Activated CD4-positive, alpha-beta T cell treated with anti-CD3 and anti-CD28 coated beads, Interleukin-2, Interleukin-4, amounts not matched to agents 100 ng/mL and 50 ng/mL, durations not matched to agents 16 hours and 8 hours (primary cell): ENCODE results near the gene G2E3.
A peak's percentile ranks its signal among the peaks of the same experiment; 100 is the strongest.
"Not testable (repeated sequence)": the region's sequence is repeated elsewhere in the genome, so short reads cannot be mapped to it uniquely, and the experiment has no call there.

ENCODE experiments used
- DNase-seq: peaks from one replicate; pipeline ENCODE4 v3.0.0-alpha.2; 2020; ENCODE audit warnings: low spot score

Gene G2E3, protein sequence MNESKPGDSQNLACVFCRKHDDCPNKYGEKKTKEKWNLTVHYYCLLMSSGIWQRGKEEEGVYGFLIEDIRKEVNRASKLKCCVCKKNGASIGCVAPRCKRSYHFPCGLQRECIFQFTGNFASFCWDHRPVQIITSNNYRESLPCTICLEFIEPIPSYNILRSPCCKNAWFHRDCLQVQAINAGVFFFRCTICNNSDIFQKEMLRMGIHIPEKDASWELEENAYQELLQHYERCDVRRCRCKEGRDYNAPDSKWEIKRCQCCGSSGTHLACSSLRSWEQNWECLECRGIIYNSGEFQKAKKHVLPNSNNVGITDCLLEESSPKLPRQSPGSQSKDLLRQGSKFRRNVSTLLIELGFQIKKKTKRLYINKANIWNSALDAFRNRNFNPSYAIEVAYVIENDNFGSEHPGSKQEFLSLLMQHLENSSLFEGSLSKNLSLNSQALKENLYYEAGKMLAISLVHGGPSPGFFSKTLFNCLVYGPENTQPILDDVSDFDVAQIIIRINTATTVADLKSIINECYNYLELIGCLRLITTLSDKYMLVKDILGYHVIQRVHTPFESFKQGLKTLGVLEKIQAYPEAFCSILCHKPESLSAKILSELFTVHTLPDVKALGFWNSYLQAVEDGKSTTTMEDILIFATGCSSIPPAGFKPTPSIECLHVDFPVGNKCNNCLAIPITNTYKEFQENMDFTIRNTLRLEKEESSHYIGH

DNA sequence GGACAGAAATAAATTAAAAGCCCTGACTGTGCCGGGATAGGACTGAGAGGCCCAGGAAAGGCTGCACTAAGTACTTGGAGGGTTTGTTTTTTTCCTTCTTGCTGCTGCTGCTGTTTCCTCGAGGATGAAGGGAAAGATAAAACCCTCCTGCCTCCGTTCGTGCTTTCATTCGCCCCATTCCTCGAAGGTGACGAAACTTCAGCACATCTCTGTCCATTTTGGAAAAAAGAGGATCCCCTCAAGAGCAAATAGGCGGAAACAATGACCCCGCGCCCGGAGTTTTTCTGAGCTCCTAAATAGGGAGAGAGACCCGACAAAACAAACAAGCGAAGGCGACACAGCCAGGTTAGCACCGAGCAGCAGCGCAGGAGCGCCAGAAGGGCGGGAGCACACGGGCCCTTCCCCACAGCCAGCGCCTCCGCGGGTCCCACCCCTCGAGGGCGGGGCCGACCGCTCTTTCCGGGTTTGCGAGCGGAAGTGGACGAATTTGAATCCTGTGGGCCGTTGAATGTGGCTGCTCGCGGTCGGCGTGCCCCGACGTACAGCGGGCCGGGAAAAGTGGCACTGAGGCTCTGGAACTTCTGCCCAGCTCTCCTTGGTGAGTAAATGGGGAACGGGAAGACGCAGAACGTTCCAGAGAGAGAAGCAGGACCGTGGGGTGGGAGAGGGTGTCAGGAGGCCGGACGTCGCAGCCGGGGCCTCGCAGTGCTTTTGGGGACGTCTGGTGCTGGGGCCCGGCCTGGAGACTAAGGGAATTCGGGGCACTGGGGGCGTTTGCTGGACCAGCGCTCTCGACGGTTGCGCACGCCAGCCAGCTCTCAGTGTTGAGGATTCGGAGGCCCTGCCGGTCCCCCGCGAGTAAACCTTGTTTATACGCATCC is at the start of gene G2E3:
G2E3 (plus strand) TSS at position 484 of the 881 bp plus-strand sequence. CDS start 21,922 bp downstream, outside the sequence.
- DNase-seq = peak; percentile 91

DNA sequence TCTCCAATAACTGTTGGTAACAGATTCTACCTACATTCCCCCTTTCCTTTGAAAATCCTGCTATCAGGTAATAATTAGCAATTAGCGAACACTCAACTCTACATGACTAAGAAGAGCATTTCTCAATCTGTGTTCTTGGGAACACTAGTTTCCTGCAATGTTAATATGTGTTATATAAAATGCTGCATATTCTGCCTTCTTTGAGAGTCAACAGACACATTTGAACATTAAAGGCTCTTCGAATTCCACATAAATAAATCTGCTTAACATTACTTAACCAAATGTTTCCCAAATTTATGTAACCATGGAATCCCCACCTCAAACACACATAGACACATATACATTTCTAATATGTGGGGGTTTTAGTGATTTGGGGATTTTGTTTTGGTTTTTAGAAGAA is 41.2 kb upstream of the G2E3 start:
- no peak for DNase-seq

DNA sequence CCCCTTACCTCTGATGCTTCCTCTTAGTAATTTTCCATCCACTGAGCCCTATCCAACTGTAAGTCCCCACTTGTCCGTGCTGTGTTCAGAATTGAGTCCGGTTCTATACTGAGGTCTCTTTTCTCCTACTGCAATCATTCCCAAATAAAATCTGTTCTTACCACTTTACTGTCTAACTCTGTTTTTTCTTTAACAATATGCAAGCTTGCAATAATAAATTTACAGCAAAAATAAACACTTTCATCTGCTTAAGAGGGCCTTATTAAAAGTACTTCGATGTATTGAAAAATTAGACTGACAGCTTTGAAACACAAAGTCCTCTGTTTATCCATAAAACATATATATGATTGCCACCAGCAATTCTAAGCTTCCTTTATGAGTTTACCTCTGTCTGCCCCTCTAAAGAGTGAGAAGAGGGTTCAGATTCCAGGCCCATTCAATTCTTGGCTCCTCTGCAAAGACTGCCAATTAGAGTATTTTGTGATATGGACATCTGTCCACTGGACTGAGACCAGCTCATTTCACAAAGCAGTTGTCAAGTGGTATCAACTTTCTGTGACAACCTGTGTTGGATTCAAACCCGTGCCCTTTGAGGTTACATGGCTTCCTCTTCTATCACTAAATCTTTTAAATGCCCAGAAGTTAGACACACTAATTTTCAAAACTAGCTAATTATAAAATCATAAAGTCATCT is 39.9 kb upstream of the G2E3 start:
- no peak for DNase-seq

DNA sequence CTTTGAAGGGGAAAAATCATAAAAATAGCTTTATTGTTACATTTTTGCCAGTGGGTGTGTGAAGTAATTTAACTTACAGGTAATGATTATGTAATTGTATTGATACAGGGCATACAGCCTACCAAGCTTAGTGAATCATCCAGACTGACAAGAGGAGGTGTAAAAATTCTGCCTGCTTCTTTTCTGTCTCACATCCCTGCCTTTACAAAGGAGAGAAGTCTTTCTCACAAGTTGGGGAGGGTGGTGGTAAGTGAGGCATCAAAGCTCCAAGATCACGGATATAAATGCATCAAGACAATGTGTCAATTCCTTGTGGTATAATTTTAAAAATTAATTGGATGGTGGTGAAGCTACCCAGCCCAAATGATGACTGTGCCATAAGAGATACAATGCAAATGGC is 39.0 kb upstream of the G2E3 start:
- no peak for DNase-seq

DNA sequence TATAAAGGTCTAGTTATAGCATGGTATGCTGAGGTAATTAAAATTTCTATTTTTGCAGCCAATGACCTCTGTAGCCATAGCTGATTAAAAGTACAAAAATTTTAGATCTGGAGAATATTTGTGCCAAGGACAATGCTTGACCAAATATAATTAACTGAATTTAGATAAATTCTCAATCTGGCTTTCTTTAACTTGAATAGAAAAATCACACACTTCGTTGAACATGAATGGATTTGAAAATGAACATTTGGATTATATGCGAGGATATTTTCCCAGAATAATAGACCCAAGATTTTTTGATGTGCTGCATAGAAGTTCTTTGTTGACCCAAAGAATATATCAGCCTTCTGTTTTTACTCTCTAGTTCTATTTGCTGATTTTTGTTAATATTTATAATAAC is 38.4 kb upstream of the G2E3 start:
- no peak for DNase-seq

DNA sequence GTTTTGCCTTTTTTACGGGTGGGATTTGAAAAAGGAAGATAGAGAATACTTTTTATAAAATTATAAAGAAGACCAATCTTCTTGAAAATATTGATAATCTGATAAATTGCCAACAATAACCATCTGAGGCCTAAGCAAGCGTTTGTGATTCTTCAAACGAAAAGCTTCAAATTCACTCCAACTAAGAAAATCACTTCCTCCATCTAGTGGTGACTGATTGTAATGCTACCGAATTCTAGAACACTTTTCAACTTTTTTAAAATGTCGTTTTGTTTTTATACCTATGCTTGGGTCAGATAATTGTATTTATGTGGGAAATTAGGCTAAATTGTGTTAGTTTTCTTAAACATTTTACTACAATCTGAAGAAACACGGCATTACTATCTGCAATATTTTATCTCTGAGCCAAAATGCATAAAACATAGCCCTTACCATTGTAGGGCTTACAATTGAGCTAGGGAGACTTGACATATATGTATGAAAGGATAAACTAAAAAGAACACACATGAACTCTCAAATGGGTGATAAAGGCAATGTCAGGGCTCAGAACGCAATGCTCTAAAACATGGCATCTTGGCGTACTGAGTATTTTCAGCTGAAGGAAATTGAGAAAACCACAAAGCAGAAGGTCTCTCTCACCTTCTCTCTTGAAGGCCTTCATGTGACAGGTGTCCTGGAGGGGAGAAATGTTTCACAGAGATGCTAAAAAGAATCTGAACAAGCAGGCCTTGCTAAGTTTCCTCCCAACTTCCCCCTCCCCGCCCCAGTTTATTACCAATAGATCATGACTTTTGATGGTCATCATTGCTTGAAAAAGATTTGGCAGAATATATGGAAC is 36.8 kb upstream of the G2E3 start:
- DNase-seq = peak; percentile 33

DNA sequence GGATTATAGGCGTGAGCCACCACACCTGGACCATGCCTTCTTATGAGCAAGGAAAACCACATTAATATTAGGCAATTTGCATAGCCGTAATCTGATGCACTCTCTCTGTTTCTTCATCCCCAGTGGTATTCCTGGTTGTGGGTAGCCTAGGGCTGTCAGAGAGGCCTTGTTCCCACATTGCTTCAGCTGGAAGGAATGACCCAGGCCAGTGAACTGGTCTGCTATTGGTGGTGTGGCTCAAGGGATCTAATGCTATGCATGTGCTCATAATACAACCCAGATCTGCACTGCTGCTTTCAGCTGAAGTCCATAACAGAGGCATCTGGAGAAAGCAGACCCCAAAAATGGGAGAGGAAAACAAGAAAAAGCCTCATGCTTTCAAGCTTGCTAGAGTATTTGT is 33.1 kb upstream of the G2E3 start:
- DNase-seq = no peak

DNA sequence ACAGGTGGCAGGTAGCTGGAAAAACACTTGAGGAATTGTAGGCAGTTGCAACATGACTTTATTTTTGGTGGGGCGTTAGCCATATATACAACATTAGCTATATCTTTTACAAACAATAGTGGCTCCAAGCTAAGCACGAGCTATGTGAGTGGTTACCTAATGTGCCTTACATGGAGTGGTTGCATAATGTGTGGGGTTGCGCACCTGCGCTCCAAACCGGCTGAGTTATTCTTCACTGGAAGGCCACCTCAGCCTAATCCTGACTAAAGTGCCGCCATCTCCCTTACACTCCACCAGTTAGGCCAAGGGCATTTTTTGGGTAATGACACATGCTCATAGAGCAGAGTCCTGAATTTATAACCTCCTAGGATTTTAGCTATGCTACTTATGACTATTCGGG is 31.8 kb upstream of the G2E3 start:
- no peak for DNase-seq

DNA sequence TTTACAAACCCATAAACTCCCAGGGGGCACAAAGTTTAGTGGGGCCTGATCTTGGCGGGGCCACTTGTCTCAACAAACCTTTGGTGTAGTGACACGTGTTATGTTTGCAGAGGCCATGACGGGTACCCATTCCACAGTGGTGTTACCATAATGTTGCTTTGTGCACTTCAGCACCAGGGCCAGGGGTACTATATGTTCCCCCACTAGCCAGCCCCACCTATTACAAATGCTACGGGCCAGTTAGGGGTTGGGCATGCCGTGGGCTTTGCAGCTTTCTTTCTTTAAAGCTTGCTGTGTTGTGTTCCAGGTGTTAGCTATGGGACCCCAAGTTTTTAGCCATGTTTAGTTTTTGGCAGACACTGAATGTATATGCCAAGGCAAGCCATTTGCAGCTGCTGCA is 30.8 kb upstream of the G2E3 start:
- no peak for DNase-seq

DNA sequence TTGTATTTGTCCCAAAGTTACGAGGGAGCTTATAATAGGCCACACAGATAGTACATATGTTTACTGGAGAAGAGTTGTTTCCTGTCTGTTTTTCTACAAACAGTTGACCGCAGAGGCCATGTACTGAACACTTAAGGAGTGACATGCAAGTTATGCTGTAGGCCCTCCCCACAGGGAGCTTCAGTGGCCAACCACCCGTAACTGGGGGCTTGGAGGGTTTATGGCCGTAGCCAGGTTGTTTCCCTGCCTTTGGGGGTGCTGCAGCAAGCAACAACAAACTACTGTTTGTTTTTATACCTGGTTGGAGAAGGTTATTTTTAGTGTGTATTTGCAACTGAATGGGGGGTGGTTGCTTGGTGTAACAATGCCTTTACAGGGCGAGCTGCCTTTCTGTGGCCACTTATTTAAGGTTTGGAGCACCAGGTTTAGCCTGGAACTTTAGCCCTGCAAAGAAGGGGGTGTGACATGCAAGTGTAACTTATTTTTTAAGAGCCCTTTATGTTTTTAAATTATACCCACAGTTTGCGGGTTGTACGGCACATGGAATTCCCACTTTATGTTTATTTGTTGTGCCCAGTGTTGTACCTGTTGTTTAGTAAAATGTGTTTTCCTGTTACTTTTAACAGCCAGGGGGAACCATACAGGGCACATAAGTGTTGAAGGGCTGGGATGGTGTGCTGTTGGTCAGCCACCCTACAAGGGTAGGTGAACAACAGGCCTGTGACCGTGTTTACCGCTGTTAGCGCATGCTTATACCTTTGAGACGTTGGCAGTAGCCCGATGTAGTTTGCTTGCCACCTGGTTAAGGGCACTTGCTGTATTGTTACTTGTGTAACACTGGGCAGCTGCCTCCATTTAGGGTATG is 29.9 kb upstream of the G2E3 start:
- DNase-seq = no peak

DNA sequence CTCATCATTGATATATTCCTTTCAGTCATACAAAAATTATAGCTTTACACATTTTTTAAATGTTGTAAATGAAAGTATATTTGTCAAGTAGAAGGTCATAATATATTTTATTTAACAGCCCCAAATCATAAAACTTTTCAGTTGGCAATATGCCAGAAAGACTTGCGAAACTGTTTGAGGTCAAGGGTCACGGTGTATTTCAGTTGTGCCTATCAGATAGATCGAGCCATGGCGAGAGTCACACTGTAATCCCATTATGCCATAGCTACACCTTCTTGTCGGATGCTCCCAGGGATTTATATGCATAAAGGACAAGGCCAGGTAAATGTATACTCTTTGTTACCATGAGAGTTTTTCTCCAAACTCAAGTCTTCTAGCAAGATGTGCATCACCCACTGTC is 26.7 kb upstream of the G2E3 start:
- no peak for DNase-seq

DNA sequence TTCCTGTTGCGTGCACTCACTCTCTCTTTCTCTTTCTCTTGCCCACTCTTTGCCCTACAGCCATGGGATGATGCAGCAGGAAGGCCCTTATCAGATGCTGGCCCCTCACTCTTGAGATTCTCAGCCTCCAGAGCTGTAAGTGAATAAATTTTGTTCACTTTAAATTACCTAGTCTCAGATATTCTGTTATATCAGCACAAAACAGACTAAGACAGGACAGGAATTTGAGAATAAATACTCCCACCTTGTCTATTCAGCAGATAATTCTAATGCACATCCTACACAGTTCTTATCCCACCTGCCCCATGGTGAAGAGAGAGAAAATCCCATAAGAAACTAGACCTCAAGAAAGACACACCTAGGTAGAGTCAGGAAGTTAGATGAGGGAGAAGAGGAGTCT is 25.8 kb upstream of the G2E3 start:
- DNase-seq = no peak

DNA sequence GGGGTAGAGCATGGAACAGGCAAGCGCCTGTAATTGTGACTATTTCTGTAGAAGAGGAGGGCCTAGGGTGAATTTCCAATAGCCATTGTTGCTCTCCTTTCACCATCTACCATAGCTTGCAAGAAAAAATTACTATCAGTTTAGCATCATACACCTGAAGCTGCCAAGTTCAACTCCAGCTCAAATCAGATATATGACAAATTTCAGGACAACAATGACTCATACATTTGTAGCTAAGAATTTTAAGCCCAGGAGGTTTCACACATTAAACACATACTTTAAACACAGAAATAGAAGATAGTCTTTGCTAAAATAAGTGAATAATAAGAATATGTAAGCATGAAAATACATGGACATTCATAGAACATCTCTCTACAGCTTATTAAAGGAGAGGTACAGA is 17.6 kb upstream of the G2E3 start:
- peak; percentile 25 for DNase-seq

DNA sequence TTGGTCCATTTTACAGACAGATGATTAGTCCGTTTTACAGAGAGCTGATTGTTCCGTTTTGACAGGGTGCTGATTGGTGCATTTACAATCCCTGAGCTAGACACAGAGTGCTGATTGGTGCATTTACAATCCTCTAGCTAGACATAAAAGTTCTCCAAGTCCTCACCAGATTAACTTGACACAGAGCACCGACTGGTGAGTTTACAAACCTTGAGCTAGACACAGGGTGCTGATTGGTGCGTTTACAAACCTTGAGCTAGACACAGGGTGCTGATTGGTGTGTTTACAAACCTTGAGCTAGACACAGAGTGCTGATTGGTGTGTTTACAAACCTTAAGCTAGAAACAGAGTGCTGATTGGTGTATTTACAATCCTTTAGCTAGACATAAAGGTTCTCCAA is 12.2 kb upstream of the G2E3 start:
- not testable (repeated sequence) for DNase-seq

DNA sequence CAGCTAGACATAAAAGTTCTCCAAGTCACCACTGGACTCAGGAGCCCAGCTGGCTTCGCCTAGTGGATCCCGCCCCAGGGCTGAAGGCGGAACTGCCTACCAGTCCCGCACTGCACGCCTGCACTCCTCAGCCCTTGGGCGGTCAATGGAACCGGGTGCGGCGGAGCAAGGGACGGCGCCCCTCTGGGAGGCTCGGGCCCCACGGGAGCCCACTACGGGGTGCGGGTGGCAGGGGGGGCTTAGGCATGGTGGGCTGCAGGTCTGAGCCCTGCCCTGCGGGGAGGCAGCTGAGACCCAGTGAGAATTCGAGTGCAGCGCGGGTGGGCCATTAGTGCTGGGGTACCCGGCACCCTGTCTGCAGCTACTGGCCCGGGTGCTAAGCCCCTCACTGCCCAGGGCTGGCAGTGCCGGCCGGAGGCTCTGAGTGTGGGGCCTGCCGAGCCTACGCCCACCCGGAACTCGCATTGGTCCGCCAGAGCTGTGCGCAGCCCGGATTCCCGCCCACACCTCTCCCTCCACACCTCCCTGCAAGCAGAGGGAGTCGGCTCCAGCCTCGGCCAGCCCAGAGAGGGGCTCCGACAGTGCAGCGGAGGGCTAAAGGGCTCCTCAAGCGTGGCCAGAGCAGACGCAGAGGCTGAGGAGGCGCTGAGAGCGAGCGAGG is 11.4 kb upstream of the G2E3 start:
- DNase-seq = no peak

DNA sequence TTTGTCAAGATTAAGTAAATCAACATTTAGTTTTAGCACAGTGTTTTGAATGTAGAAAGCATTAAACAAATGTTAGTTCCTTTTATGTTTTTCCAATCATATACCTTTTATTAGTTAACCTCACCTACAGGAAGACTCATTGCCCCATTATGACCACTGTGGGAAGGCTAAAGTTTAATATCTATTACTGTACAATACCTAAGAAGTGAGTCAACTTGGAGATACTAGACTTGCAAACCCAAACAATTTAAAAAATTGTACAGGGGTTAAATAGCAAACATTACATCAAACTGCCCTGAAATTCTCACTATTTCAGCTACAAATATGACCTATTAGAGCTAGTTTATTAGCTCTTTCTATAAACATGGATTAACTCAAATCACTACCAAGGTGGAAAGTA is 8.6 kb upstream of the G2E3 start:
- no peak for DNase-seq

DNA sequence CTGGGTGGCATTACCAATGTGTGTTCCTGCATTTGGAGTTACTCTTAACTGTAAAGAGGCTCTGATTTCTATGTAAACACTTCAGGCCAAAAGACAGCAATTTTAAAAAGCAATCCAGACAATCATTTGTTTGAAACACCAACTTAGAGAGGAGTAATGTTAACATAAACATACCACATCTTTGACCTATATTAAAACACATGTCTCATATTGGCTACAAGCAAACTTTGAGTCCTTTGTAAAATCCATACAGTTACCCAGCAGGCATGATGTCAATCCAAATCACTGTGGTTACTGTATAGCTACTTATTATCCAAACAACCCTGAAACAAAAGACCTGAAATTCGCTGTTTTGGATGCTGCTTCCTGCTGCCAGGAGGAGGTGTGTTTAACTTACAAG is 7.5 kb upstream of the G2E3 start:
- no peak for DNase-seq

DNA sequence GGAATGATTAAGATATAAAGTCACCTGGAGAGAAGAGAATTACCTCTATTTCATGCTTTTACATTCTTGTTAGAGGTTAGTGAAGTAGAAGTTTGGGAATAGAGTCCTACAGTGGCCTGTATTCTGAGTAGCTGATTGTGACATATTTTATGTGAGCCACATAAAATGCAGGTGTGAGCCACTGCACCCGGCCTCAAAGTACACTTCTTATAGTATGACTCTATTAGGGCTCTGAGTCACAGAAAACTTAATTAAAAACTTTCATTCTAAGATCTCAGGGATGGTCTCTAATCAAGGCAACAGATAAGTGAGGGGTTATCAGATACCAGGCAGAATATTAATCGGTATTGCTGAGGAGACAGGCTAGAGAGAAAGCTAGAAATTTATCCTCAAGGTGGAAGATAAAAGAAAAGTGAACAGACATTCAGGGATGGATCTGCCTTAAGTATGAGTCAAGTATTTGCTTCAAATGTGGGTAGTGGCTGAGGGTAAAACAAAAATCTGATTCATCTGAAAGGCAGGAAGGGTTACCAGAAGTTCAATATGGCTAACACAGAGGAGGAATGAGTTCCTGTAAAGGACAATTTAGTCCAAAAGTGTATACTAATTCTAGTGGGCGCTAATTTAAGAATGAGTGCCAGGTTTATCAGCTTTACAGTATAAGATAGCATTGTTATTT is 5.5 kb upstream of the G2E3 start:
- no peak for DNase-seq

DNA sequence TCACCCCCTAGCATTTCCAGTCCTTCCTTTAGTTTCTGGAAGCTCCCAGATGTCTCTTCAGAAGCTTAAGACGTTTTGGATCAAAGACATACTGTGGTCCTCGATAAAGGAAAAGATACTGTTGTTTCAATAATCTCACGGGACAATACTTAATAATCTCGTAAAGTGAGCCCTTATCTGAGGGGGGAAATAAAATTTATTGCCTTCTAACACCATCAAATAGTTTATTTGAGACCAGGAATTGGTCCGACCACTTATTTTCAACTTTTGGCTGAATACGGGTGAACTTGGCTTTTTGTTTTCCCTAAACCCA is 640 bp upstream of the G2E3 start:
- DNase-seq = no peak
